Measurements from ENCODE around the gene SETD2.

DNA sequence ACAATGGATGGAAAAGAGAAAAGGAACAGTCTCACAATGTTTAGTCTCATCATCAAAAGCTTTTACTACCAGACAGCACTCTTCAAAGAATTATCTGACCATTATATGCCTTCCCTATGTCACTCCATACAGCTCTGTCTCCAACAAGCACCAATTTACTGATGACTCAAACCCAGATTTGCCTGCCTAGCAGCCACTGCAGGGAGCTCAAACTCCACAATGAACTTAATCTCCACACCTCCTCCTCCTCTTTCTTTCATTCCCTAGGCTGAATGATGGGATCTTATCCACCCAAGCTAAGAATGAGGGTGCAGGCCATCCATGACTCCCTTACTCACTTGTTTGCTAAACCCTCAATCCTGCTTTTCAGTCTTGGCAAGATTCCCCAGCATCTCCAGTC, 139.0 kb downstream of the SETD2 start:
- TF ChIP-seq, protein P1, sequence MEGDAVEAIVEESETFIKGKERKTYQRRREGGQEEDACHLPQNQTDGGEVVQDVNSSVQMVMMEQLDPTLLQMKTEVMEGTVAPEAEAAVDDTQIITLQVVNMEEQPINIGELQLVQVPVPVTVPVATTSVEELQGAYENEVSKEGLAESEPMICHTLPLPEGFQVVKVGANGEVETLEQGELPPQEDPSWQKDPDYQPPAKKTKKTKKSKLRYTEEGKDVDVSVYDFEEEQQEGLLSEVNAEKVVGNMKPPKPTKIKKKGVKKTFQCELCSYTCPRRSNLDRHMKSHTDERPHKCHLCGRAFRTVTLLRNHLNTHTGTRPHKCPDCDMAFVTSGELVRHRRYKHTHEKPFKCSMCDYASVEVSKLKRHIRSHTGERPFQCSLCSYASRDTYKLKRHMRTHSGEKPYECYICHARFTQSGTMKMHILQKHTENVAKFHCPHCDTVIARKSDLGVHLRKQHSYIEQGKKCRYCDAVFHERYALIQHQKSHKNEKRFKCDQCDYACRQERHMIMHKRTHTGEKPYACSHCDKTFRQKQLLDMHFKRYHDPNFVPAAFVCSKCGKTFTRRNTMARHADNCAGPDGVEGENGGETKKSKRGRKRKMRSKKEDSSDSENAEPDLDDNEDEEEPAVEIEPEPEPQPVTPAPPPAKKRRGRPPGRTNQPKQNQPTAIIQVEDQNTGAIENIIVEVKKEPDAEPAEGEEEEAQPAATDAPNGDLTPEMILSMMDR (IDR thresholded peaks at IDR 0.05; ENCODE audit: insufficient read depth, low read length): no peak
- no peak for TF ChIP-seq GABPA (IDR thresholded peaks at IDR 0.05; ENCODE audit: low read depth)

Measured in HL-60 (cell line).